GM23248 (cell line): ENCODE data around the gene ZNRF4. TPM values are rescaled to one million over a fixed set of nuclear protein-coding genes. Genes with fewer than 3 reads are reported as not detected.

Experiments
- DNase-seq: peaks from one replicate; pipeline ENCODE4 v3.0.0-alpha.2; 2015
- H2AFZ ChIP-seq: fragments of 200-600 bp; sonication (generic); 2 replicates; pipeline ENCODE4 v1.6.1; 2016; ENCODE audit warnings: antibody characterized with exemption
- H3F3A ChIP-seq: fragments of 200-600 bp; sonication (generic); 2 replicates; pipeline ENCODE4 v1.6.1; 2016; ENCODE audit warnings: mild to moderate bottlenecking, antibody characterized with exemption, mixed run types; ENCODE audit not compliant: insufficient read depth
- H3K27ac ChIP-seq: fragments of 200-600 bp; sonication (generic); 2 replicates; pipeline ENCODE4 v1.5.1; 2016; ENCODE audit warnings: mild to moderate bottlenecking
- H3K27me3 ChIP-seq: fragments of 200-600 bp; sonication (generic); replicated peaks from 2 replicates; pipeline ENCODE4 v1.6.1; 2016; ENCODE audit warnings: mild to moderate bottlenecking; ENCODE audit not compliant: insufficient read depth
- H3K36me3 ChIP-seq: fragments of 200-600 bp; sonication (generic); 2 replicates; pipeline ENCODE4 v1.6.1; 2016; ENCODE audit warnings: low read depth, mild to moderate bottlenecking
- H3K4me1 ChIP-seq: fragments of 200-600 bp; sonication (generic); 2 replicates; pipeline ENCODE4 v1.6.1; 2016; ENCODE audit warnings: mild to moderate bottlenecking; ENCODE audit not compliant: insufficient read depth
- H3K4me2 ChIP-seq: fragments of 200-600 bp; sonication (generic); one replicate; pipeline ENCODE4 v1.6.1; 2016; ENCODE audit warnings: mild to moderate bottlenecking; ENCODE audit not compliant: unreplicated experiment
- H3K4me3 ChIP-seq: fragments of 200-600 bp; sonication (generic); 2 replicates; pipeline ENCODE4 v1.5.1; 2016; ENCODE audit warnings: mild to moderate bottlenecking
- H3K79me2 ChIP-seq: fragments of 200-600 bp; sonication (generic); 2 replicates; pipeline ENCODE4 v1.6.1; 2016; ENCODE audit warnings: mild to moderate bottlenecking; ENCODE audit not compliant: insufficient read depth
- H3K9ac ChIP-seq: fragments of 200-600 bp; sonication (generic); 2 replicates; pipeline ENCODE4 v1.6.1; 2016; ENCODE audit warnings: mild to moderate bottlenecking
- H3K9me2 ChIP-seq: fragments of 200-600 bp; sonication (generic); 2 replicates; pipeline ENCODE4 v1.6.1; 2016; ENCODE audit warnings: mixed run types, mild to moderate bottlenecking, moderate library complexity; ENCODE audit not compliant: insufficient read depth
- H3K9me3 ChIP-seq: fragments of 200-600 bp; sonication (generic); one replicate; pipeline ENCODE4 v1.6.1; 2017; ENCODE audit warnings: low read depth
- H4K20me1 ChIP-seq: fragments of 200-600 bp; sonication (generic); 2 replicates; pipeline ENCODE4 v1.6.0; 2016; ENCODE audit not compliant: insufficient read depth
- EZH2 ChIP-seq: fragments of 200-600 bp; sonication (generic); IDR thresholded peaks from 2 replicates; pipeline ENCODE4 v1.6.1; 2018; ENCODE audit warnings: antibody characterized with exemption, mild to moderate bottlenecking; ENCODE audit not compliant: insufficient read depth, poor library complexity, severe bottlenecking
- EZH2phosphoT487 ChIP-seq: fragments of 200-600 bp; sonication (generic); IDR thresholded peaks from 2 replicates; pipeline ENCODE4 v1.6.1; 2018; ENCODE audit warnings: antibody characterized with exemption, moderate library complexity, mild to moderate bottlenecking, low read depth; ENCODE audit not compliant: insufficient read depth
- whole genome bisulfite sequencing, 2 experiments: methylation state at CpG; one replicate each; pipeline ENCODE4 v1.1.6; 2015 to 2017; ENCODE audit warnings: low lambda C conversion rate in 2 of 2, low coverage in 1 of 2; ENCODE audit errors: missing lambda C conversion rate in 2 of 2; 5-methylcytosine and 5-hydroxymethylcytosine counted together
- in situ Hi-C: fragments of 300-500 bp; cut with MboI; formaldehyde crosslinking; loops from 2 replicates; pipeline ENCODE4 v1.15.0; 2020
- polyA plus RNA-seq: library from polyadenylated mRNA; unstranded; fragments of >200 nt; fragmentation: Nextera tagmentation; extraction: Ambion mirVana; gene quantifications from 2 replicates; pipeline ENCODE4 v1.2.1, GENCODE V29; 2016
- total RNA-seq: library from RNA; depleted of rRNA; stranded (reverse); fragments of >200 nt; shearing (Covaris generic); gene quantifications from 2 replicates; pipeline ENCODE4 v1.2.3, GENCODE V29; 2014; rRNA removed

The ZNRF4 gene
- total and polyA plus RNA-seq, 2 experiments from 2014 or later, result not detected

DNA sequence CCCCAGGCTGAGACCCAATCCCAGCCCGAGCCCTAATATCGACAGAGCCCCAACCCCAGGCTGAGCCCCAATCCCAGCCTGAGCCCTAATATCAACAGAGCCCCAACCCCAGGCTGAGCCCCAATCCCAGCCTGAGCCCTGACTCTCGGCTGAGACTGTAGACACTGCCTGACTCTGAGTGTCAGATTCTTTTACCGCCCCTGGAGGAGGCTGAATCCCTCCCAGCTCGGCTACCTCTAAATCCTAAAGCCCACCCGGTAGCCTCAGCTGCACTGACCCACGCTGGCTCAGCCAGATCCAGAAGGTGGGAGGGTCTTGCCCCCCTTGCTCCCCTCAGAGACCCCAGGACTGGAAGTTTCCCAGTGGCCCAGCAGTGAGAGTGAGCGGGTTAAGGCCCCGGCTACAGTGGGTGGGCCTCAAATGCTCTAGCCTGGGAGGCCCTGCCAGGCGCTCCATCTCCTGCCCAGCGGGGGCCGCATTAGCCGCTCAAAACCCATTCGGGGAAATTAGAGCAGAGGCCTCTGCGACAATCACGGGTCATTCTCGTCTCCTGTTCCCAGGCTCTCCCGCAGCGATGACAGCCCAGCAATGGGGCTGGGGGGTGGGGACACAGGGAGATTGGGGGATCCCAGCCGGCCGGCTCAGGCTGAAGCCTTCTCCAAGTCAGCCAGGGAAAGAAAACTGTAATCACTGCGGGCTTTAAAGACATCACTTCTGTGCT lies 43.8 kb downstream of the ZNRF4 start:
- Histone ChIP-seq H3K27me3 (peaks cover 29% of the 10 kb centered on the region), H3F3A (no peaks in the 10 kb centered on the region), H3K4me3 (no peak overlapping the region), H3K4me1 (no peaks in the 10 kb centered on the region), H2AFZ (no peak overlapping the region), H3K9me2 (no peaks in the 10 kb centered on the region), H3K4me2 (no peak overlapping the region), H3K36me3 (no peaks in the 10 kb centered on the region), H3K9me3 (no peaks in the 10 kb centered on the region), H3K27ac (no peak overlapping the region), H3K79me2 (no peaks in the 10 kb centered on the region), H4K20me1 (no peaks in the 10 kb centered on the region), H3K9ac (no peak overlapping the region)
- no peak for DNase-seq
- TF ChIP-seq EZH2 (no peak), EZH2phosphoT487 (no peak)
- WGBS, 2 experiments, result 34 to 36% methylated on average over 21 to 22 of the region's 22 CpGs
- in situ Hi-C loops, result no loop called here

DNA sequence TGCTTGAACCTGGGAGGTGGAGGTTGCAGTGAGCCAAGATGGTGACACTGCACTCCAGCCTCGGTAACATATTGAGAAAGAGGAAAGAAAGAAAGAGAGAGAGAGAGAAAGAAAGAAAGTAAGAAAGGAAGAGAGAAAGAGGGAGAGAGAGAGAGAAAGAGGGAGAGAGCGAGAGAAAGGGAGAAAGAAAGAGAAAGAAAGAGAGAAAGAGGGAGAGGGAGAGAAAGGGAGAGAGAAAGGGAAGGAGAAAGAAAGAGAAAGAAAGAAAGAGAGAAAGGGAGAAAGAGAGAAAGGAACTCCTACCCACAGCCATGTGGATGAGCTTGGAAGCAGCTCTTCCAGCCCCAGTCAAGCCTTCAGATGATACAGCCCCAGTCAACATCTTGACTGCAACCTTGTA lies 46.7 kb downstream of the ZNRF4 start:
- Histone ChIP-seq H3K4me3 (no peak overlapping the region), H3F3A (no peaks in the 10 kb centered on the region), H3K79me2 (no peaks in the 10 kb centered on the region), H3K4me2 (no peak overlapping the region), H3K9me3 (no peaks in the 10 kb centered on the region), H3K27ac (no peak overlapping the region), H3K9me2 (no peaks in the 10 kb centered on the region), H4K20me1 (no peaks in the 10 kb centered on the region), H3K4me1 (no peaks in the 10 kb centered on the region), H2AFZ (no peak overlapping the region), H3K36me3 (no peaks in the 10 kb centered on the region), H3K9ac (no peak overlapping the region), H3K27me3 (0 out of 2 replicates have a peak, but pooled peaks cover 12% of the 10 kb centered on the region)
- no peak for DNase-seq
- 44 to 75% methylated on average over 2 of the region's 2 CpGs for WGBS, 2 experiments
- in situ Hi-C loops, result no loop called here
- no peak for TF ChIP-seq EZH2phosphoT487
- no peak for TF ChIP-seq EZH2

DNA sequence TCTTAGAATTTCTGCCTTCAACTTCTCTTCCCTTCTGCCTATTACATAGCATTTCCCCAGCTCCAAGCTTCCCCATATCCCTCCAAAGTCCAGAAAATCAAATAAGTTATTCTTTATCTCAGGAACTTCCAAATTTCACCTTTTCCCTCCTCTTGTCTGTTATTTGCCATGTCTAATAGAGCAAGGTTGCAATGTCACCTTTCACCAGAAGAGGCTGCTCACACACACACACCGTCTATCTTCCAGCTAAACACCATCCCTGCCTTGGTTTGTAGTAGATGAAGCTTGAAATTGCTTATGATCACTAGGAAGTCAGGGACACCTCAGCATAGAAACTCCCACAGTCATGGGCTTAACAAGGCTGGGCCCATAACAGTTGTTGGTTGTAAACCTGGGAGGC lies 48.4 kb downstream of the ZNRF4 start:
- Histone ChIP-seq H3K27me3 (0 out of 2 replicates have a peak, but pooled peaks cover 4% of the 10 kb centered on the region), H3K9me3 (no peaks in the 10 kb centered on the region), H3F3A (no peaks in the 10 kb centered on the region), H4K20me1 (no peaks in the 10 kb centered on the region), H2AFZ (no peak overlapping the region), H3K79me2 (no peaks in the 10 kb centered on the region), H3K4me1 (no peaks in the 10 kb centered on the region), H3K9ac (no peak overlapping the region), H3K4me2 (no peak overlapping the region), H3K36me3 (no peaks in the 10 kb centered on the region), H3K4me3 (no peak overlapping the region), H3K9me2 (no peaks in the 10 kb centered on the region), H3K27ac (no peak overlapping the region)
- TF ChIP-seq EZH2phosphoT487, result no peak
- no peak for TF ChIP-seq EZH2
- in situ Hi-C loops, result no loop called here
- 16 to 35% methylated on average over 1 of the region's 1 CpG for WGBS, 2 experiments
- DNase-seq, result no peak

DNA sequence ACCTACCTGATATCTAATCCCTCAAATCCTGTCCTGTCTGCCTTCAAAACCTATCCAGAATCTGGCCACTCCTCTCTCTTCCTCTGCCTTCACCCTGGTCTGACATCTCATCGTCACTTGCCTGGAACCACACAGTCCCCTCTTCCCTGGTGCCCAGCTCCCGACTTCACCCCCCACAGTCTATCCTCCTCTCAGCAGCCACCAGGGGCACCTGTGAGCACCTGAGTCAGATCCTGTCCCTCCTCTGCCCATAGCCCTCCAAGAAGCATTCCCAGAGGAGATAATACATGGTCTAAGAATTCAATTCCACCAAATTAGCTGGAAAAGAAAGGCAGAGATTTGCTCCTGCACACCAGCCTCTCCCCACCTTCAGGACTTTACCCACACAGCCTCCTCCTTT lies 48.9 kb downstream of the ZNRF4 start:
- Histone ChIP-seq H3K27ac (no peak overlapping the region), H3K79me2 (no peaks in the 10 kb centered on the region), H2AFZ (no peak overlapping the region), H3K9me2 (no peaks in the 10 kb centered on the region), H3K4me2 (no peak overlapping the region), H3K4me3 (no peak overlapping the region), H3K9me3 (no peaks in the 10 kb centered on the region), H3K27me3 (0 out of 2 replicates have a peak, but pooled peaks cover 4% of the 10 kb centered on the region), H3K4me1 (no peaks in the 10 kb centered on the region), H3K9ac (no peak overlapping the region), H3K36me3 (no peaks in the 10 kb centered on the region), H3F3A (no peaks in the 10 kb centered on the region), H4K20me1 (no peaks in the 10 kb centered on the region)
- in situ Hi-C loops, result no loop called here
- WGBS, 2 experiments, result 29 to 33% methylated on average over 2 of the region's 2 CpGs
- no peak for DNase-seq
- TF ChIP-seq EZH2 (no peak), EZH2phosphoT487 (no peak)

Other genes with a start within 250 kb of the ZNRF4 start
- gene PTPRS, start 114.6 kb upstream of the ZNRF4 start, total RNA-seq, result 196 and 215 TPM in 2 replicates
- gene PTPRS, start 114.6 kb upstream of the ZNRF4 start, polyA plus RNA-seq, result 20.2 and 21.7 TPM in 2 replicates
- gene TINCR, start 112.5 kb downstream of the ZNRF4 start, total RNA-seq, result 1.6 TPM in 1 of 2 replicates, not detected in the other
- 0.19 TPM in 1 of 2 replicates, not detected in the other for gene TINCR, start 112.5 kb downstream of the ZNRF4 start, polyA plus RNA-seq
- 17.6 and 24.2 TPM in 2 replicates for gene SAFB2, start 167.4 kb downstream of the ZNRF4 start, total RNA-seq
- gene SAFB2, start 167.4 kb downstream of the ZNRF4 start, polyA plus RNA-seq, result 32.4 and 37.2 TPM in 2 replicates
- 28.6 and 36.5 TPM in 2 replicates for gene SAFB, start 167.7 kb downstream of the ZNRF4 start, total RNA-seq
- gene SAFB, start 167.7 kb downstream of the ZNRF4 start, polyA plus RNA-seq, result 49.1 and 49.4 TPM in 2 replicates
- gene MICOS13, start 225.1 kb downstream of the ZNRF4 start, total RNA-seq, result 39.8 and 44.5 TPM in 2 replicates
- 147 and 157 TPM in 2 replicates for gene MICOS13, start 225.1 kb downstream of the ZNRF4 start, polyA plus RNA-seq
- gene HSD11B1L, start 225.6 kb downstream of the ZNRF4 start, total RNA-seq, result 23.8 and 30.7 TPM in 2 replicates
- gene HSD11B1L, start 225.6 kb downstream of the ZNRF4 start, polyA plus RNA-seq, result 10.9 and 13.4 TPM in 2 replicates
- gene RPL36, start 234.9 kb downstream of the ZNRF4 start, total RNA-seq, result 503 and 678 TPM in 2 replicates
- 1,118 and 1,128 TPM in 2 replicates for gene RPL36, start 234.9 kb downstream of the ZNRF4 start, polyA plus RNA-seq